NCI-H1092 treated with DMSO at 0.1 percent for 48 hours (cell line): ENCODE data around the gene WDR4.
"Not testable (repeated sequence)": the region's sequence is repeated elsewhere in the genome, so short reads cannot be mapped to it uniquely, and the experiment has no call there.

Experiments used
- DNase-seq: peaks from one replicate; lab custom pipeline; 2025; lab: John Stamatoyannopoulos, UW

The WDR4 gene

GRCh38 chr21:42815217-42815616, 64.1 kb downstream of the WDR4 start:
- no peak for DNase-seq

GRCh38 chr21:42812528-42813241, 66.7 kb downstream of the WDR4 start:
- DNase-seq: not testable (repeated sequence)

- no peak for DNase-seq
Measured at GRCh38 chr21:42811960-42812359, 67.4 kb downstream of the WDR4 start.

- no peak for DNase-seq
Measured at GRCh38 chr21:42809577-42810475, 69.5 kb downstream of the WDR4 start.

- no peak for DNase-seq
Measured at GRCh38 chr21:42809171-42809570, 70.2 kb downstream of the WDR4 start.

- no peak for DNase-seq
Measured at GRCh38 chr21:42807938-42808613, 71.3 kb downstream of the WDR4 start.

- DNase-seq: not testable (repeated sequence)
Measured at GRCh38 chr21:42807293-42807895, 71.9 kb downstream of the WDR4 start.

- no peak for DNase-seq
Measured at GRCh38 chr21:42806509-42807140, 72.7 kb downstream of the WDR4 start.

- not testable (repeated sequence) for DNase-seq
Measured at GRCh38 chr21:42801616-42802015, 77.7 kb downstream of the WDR4 start.

GRCh38 chr21:42799948-42800347, 79.4 kb downstream of the WDR4 start:
- DNase-seq: no peak

- no peak for DNase-seq
Measured at GRCh38 chr21:42799516-42799915, 79.8 kb downstream of the WDR4 start.
